HG02759 (cell line): ENCODE data around the gene ZNF208.
A peak's percentile ranks its signal among the peaks of the same experiment; 100 is the strongest.
"Not testable (repeated sequence)": the region's sequence is repeated elsewhere in the genome, so short reads cannot be mapped to it uniquely, and the experiment has no call there.

ENCODE experiments used
- ATAC-seq: cut with Tn5 transposase; IDR thresholded peaks from one replicate; pipeline ENCODE4 v1.9.1; 2021; ENCODE audit warnings: mild to moderate bottlenecking, moderate library complexity; ENCODE audit not compliant: unreplicated experiment

The ZNF208 gene

DNA sequence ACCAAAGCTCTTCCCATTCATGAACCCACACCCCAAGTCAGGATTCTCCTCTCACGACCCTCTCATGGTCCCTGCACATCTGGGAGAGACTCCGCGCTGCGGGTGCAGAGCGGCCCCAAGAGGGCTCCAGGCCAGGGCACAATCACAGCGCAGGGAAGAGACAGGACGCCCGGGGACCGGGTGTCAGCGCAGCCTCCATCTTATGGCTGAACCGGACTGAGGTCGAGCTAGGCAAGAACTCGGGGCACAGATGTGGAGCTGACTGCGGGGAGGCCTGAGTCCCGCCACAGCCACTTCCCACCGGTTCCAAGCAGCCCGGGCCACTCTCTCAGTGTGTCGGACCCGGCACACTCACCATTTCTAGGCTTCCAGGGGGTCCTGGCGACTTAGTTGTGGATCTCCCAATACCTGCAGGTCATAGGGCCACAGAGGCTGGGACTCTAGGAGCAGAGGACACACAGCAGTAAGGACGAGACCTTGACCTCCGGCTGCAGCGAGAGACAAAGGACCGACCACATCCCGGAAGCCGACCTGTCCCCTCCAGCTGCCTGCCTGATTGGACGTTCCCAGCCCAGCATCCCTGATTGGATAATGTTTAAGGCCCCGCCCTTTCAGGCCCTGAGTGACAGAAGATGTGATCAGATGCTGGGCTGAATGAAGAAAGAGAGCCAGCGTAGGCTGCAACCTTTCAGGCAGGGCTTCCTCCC is at the start of gene ZNF208:
ZNF208 (minus strand) TSS at position 507 of the 707 bp plus-strand sequence; CDS start at position 358, 149 bp downstream.
- ATAC-seq = not testable (repeated sequence)

DNA sequence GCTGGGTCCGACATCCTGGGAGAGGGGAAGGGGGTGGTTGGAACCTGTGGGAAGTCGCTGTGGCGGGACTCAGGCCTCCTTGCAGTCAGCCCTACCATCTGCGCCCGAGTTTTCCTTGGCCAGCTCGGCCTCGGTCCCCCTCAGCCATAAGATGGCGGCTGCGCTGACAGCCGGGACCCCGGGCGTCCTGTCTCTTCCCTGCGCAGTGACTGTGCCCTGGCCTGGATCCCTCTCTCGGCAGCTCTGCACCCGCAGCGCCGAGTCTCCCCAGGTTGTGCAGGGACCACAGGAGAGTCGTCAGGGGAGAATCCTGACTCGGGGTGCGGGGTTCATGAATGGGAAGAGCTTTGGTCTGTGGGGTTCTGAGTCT is 41.9 kb upstream of the ZNF208 start:
- ATAC-seq = peak; percentile 39

DNA sequence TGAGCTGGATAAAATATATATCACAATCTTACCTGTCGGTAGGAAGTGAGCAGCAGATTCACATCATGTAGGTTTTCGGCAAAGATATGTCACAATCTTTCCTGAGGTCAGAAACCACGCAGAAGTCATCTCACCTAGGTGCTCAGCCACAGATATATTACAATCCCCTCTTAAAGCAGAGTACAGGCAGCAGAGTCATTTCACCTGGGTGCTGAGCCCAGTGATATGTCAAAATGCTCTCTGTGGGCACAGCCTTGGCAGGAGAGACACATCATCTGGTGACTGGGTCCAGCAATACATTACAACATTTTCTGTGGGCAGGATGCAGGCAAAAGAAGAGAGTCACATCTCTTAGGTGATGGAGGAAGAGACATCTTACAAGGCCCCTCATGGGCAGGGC is 30.4 kb upstream of the ZNF208 start:
- ATAC-seq = not testable (repeated sequence)

DNA sequence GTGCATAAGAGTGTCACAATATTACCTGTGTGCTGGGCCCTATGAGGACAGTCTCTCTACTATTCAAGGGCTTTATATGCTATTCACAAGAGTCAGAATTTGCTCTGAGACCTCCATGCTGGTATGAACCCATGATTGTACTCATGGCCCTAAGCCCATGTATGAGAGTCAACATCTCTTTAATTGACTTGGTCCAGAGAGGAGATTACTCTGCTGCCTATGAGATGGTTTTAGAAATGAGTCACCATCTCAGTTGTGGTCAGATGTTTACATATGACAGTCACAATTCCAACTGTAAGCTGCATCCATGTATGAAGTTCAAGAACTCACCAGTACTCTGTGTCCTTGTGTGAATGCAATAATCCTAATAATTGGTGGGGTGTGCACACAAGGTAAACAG is 19.9 kb upstream of the ZNF208 start:
- no peak for ATAC-seq

DNA sequence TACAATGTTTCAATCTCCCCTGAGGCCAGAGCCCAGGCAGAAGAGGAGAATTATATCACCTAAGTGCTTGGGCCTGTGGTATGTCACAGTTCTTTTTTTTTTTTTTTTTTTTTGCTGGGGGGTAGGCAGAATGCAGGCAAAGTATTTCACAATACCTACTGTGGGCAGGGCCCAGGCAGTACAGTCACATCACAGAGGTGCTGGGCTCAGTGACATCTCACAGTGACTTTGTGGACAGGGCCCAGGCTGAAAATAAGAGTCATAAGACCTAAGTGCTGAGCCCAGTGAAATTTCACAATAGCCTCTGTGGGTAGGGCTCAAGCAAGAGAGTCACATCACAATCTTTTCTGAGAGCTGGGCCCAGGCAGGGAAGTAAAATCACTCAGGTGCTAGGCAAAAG is 15.9 kb upstream of the ZNF208 start:
- no peak for ATAC-seq

DNA sequence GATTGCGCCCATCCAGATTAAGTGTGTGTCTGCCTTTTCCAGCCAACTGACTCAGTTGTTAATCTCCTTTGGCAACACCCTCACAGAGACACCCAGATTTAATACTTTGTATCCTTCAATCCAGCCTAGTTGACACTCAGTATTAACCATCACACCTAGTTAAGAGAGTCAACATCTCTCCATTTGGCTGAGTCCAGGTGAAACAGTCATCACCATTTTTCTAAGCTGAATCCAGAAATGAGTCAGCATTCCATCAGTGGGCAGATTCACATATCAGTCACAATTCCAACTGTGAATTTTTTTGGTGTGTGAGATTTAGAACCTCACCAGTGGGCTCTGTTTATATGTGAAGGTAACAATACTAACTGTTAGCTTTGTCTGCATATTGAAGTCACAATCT is 14.8 kb upstream of the ZNF208 start:
- ATAC-seq = not testable (repeated sequence)

DNA sequence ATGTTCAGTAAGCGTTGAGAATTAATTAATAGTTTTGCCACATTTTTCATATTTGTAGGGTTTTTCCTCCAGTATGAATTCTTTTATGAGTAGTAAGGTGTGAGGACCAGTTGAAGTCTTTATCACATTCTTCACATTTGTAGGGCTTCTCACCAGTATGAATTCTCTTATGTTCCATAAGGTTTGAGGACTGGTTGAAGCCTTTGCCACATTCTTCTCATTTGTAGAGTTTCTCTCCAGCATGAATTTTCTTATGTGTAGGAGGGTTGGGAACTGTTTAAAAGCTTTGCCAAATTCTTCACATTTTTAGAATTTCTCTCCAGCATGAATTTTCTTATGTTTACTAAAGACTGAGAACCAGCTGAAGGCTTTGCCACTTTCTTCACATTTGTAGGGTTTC is 40.3 kb downstream of the ZNF208 start:
- no peak for ATAC-seq

DNA sequence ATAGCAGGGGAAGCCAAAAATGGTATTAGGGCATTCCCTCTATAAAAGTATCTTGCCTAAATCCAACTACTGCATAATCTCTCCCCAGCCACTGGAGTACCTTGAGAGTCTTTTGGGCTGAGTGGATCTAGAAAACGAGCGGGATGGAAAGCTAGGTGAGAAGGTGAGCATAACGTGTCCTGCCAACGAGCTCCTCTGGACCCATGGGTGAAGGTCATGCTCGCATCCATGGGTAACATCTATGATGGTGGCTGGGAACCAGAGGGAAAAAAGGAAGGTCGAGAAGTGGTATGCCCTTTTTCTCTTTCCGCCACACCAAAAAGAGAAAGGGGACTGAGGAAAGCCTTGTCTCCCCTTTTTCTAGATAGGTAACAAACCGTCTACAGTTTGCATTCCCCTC is 63.0 kb downstream of the ZNF208 start:
- no peak for ATAC-seq

DNA sequence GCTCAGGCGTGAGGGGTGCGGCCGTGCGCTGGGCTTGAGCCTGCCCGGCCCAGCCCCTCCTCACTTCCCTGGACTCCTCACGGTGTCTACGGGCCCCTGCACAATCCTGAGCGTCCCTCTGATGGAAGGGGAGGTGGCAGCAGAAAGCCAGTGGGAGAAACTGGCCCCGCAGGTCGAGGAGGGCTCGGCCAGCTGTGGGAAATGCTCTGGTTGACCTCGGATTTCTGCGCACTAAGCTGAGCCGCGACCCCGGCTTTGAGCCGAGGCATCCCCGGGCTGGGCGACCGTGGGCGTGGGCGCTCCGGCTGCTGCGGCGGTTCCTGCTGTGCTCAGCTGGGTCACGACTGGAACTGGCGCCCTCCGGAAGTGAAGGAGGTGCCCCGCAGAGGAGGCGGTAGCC is 70.1 kb downstream of the ZNF208 start:
- no peak for ATAC-seq

DNA sequence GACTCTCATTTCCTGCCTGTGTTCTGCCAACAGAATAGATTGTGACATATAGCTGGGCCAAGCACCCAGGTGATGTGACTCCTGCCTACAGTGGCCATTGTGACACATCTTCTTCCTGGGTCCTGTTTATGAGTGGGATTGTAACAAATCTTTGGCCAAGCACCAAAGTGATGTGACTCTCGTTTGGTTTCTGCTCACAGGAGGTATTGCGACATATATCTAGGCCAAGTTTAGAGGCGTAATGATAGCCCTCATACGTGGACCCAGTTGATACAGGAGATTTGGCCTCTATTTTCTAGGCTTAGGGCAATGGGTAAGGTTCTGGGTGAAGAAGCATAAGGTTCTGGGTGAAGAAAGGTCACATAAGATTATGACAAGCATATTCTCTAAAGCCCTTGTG is 76.2 kb downstream of the ZNF208 start:
- no peak for ATAC-seq

DNA sequence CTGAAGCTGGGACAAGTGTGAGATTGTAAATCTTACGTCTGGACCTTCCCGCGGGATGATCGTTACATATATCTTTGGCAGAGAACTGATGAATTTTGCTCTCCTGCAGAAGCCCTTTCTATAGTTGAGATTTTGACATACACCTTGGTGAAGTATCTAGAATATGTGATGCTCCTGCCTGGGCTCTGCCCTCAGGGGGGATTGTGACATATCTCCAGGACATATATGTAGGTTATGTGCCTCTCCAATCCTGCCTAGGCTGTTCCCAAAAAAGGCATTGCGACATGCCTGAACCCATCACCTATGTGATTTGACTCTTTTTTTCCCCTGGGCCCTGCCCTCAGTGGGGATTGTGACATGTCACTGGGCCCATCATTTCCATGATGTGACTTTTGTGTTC is 76.6 kb downstream of the ZNF208 start:
- no peak for ATAC-seq

DNA sequence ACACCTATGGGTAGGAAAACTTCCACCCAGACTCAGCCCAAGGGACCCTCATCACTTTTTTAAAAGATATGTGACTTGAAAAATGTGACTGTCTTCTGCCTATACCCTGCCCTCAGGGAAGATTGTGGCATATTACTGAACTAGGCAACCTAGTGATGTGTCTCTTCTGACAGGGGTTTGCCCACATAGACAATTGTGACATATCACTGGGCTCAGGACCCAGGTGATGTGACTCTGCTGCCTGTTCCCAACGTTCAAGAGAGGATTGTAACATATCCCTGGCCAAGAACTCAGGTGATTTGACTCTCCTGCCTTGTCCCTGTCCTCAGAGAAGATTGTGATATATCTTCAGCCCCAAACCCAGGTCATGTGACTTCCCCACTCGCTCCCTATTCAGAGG is 88.5 kb downstream of the ZNF208 start:
- ATAC-seq = no peak

DNA sequence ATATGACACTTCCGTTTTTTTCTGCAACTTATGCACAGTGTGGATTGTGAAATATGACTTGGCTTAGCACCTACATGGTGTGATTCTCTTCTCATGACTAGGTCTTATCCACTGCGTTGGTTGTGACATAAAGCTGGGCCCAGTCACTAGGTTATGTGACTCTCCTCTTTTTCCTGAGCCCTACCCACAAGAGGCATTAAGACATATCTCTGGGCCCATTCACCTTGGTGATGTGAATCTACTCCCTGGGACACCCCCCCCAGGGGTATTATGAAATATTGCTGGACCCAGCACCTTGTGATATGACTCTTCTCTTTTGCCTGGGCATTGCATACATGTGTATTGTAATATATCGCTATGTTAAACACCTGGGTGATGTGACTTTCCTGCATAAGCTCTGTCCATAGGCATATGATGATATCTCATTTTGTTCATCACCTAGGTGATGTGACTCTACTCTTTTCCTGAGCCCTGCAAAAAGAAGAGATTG is 89.0 kb downstream of the ZNF208 start:
- ATAC-seq = no peak

DNA sequence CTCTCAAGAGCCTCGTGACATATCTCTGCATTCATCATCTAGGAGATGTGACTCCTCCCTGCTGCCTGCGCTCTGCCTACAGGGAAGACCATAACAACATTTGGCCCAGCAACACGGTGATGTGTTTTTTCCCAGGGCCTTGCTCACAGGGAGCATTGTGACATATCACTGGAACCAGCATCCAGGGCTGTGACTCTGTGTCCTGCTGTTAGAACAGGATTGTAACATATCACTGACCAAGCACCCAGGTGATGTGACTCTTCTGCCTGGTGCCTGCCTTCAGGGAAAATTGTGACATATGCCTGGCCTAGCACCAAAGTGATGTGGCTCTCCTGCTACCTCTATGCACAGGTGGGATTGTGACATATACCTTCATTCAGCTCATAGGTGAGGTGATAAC is 95.3 kb downstream of the ZNF208 start:
- no peak for ATAC-seq

DNA sequence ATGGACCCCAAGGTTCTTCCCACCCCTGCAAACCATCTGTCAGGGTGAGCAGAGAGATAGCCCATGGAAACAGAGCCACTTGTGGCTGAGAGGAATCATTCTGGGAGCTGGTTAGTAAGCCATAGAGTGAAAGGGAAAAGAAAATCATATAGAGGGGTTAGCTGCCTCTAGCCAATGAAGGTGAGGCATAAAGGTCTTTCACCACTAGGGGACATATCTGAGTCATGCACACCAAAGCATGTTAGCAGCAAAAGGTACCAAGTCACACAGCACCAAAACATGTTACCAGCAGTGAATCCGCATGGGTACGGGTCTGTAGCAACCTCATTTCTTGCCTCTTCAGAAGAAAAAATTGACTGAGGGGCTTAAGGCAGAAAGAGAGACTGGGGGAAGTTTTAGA is 98.1 kb downstream of the ZNF208 start:
- ATAC-seq = no peak

DNA sequence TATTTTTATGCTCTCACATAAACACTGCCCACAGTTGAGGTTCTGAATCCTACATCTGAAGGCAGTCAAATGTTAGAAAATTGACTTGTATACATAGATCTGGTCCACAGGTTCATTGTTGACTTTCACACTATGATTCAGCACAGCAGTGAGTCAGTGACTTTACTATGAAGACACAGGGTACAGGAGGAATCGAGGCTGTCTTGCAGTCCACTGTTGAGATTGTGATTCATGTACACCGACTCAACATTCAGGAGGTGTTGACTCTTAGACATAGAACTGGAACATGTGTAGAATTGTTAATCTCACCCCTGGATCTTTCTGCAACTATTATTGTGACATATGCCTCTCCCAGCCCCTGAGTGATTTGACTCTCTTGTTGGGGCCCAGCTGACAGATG is 100.4 kb downstream of the ZNF208 start:
- no peak for ATAC-seq

DNA sequence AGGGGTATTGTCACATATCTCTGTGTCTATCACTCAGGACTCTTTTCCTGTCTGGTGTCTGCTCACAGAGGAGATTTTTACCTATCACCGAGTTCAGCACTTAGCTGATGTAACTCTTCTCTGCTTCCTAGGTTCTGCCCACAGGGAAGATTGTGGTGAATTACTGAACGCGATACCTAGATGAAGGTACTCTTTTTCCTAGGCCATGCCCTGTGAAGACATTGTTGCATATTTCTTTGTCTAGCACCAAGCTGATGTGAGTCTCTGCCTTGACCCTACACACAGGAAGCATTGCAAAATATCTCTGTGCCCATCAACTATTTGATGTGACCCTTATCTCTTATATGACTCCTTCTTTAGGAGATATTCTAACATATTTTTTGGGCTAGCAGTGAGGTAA is 102.7 kb downstream of the ZNF208 start:
- no peak for ATAC-seq

DNA sequence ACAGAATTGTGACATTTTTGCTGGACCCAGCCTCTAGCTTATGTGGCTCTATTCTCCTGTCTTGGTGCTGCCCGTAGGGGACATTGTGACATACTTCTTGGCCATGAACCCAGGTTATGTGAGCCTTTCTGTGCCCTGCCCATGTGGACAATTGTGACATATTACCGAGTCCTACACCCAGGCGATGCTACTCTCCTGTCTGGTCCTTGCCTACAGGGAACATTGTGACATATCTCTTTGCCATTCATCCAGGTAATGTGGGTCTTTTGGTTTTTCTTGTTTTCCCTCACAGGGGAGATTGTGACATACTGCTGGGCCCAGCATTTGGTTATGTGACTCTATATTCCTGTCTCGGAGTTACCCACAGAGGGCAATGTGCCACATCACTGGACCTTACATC is 103.2 kb downstream of the ZNF208 start:
- ATAC-seq = no peak

DNA sequence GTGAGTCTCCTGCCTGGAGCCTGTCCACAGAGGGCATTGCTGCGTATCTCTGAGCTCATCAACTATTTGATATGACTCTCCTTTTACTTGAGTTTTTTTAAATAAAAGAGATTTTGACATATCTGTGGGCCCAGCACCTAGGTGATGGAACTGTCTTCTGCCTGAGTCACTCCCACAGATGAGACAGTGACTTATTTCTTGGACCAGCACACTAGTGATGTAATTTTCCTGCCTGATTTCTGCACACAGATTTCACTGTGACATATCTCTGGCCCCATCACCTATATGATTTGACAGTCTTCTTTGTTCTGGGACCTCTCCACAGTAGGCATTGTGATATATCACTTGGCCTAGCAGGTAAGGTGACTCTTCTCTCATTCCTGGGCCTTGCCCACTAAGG is 108.2 kb downstream of the ZNF208 start:
- ATAC-seq = no peak

DNA sequence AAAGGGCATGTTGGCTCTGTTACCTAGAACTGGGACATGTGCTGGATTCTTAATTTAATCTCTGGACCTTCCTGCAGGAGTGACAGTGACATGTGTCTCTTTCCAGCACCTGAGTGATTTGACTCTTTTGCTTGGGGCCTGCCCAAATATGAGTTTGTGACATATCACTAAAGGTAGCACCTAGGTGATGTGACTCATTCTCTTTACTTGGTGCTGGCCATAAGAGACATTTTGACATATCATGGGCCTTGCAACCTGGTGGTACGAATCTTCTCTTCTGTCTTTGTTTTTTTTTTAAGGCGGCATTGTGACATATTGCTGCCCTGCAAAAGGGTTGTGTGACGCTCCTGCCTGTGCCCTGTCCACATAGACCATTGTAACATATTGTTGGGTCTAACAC is 108.9 kb downstream of the ZNF208 start:
- ATAC-seq = no peak

DNA sequence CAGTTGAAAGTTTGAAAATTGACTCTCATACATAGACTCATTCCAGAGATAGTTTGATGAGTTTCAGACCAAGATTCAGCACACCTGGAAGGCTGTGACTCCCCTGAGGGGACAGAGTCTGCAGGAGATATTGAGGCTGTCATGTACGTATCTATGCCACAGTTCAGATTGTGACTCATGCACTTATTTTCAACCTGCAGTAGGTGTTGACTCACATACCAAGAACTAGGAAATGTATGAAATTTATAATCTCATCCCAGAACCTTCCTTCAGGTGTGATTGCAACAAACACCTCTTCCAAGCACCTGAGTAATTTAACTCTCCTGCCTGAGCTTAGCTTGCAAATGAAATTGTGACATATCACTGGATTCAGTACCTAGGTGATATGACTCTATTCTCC is 110.3 kb downstream of the ZNF208 start:
- ATAC-seq = no peak

DNA sequence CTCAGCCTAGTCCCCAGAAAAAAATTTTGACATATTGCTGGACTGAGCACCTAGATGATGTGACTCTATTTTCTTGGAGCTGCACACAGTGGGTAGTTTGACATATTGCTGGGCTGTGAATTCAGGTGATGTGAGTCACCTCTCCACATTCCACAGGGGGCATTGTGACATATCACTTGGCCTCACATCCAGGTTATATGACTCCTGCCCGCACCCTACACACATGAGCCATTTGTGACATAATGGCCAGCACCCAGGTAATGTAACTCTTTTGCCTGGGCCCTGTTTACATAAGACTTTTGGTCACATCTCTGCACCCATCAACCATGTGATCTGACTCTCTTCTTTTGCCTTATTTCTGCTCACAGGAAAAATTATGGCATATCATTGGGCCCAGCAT is 119.7 kb downstream of the ZNF208 start:
- ATAC-seq = no peak

DNA sequence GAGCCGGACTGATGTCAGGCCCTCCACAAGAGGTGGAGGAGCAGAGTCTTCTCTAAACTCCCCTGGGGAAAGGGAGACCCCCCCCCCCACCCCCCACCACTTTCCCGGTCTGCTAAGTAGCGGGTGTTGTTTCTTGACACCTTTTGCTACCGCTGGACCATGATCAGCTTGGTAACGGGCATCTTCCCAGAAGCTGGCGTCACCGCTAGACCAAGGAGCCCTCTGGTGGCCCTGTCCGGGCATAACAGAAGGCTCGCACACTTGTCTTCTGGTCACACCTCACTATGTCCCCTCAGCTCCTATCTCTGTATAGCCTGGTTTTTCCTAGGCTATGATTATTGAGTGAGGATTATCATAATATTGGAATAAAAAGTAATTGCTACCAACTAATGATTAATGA is 120.7 kb downstream of the ZNF208 start:
- not testable (repeated sequence) for ATAC-seq
